OCI-LY3 (cell line): ENCODE data around the gene BHMT.

Experiments used
- H2AFZ ChIP-seq: fragments of 200-600, 300-600 bp; shearing (Covaris generic); 2 replicates; pipeline ENCODE4 v1.6.0; 2014; ENCODE audit warnings: antibody characterized with exemption, low read depth, low read length
- H3K27ac ChIP-seq: fragments of 200-600, 300-600 bp; sonication (generic); 2 replicates; pipeline ENCODE4 v1.5.1; 2014; ENCODE audit warnings: mild to moderate bottlenecking, low read length, moderate library complexity, mixed read lengths
- H3K27me3 ChIP-seq: fragments of 200-600, 300-600 bp; sonication (generic); 2 replicates; pipeline ENCODE4 v1.6.1; 2014; ENCODE audit warnings: low read depth, low read length, mixed read lengths
- H3K36me3 ChIP-seq: fragments of 200-600, 300-600 bp; sonication (generic); replicated peaks from 2 replicates; pipeline ENCODE3; 2014; ENCODE audit warnings: low read depth, low read length, mixed read lengths
- H3K4me1 ChIP-seq: fragments of 300-600, 200-600 bp; sonication (generic); 2 replicates; pipeline ENCODE4 v1.6.1; 2014; ENCODE audit warnings: low read length, mixed read lengths
- H3K4me2 ChIP-seq: fragments of 200-600, 300-600 bp; sonication (generic); 2 replicates; pipeline ENCODE4 v1.6.1; 2014; ENCODE audit warnings: low read length, mixed read lengths
- H3K4me3 ChIP-seq: fragments of 300-600, 200-600 bp; sonication (generic); 2 replicates; pipeline ENCODE4 v1.5.1; 2014; ENCODE audit warnings: antibody characterized with exemption, mild to moderate bottlenecking, low read length, moderate library complexity
- H3K79me2 ChIP-seq: fragments of 300-600, 200-600 bp; shearing (Covaris generic); 2 replicates; pipeline ENCODE4 v1.6.1; 2014; ENCODE audit warnings: mild to moderate bottlenecking, low read length, mixed read lengths
- H3K9ac ChIP-seq: fragments of 300-600, 200-600 bp; shearing (Covaris generic); 2 replicates; pipeline ENCODE4 v1.6.0; 2014; ENCODE audit warnings: mild to moderate bottlenecking, low read length, moderate library complexity
- H3K9me3 ChIP-seq: fragments of 200-600, 300-600 bp; shearing (Covaris generic); 2 replicates; pipeline ENCODE4 v1.6.1; 2014; ENCODE audit warnings: low read length, mixed read lengths; ENCODE audit not compliant: insufficient read depth
- H4K20me1 ChIP-seq: fragments of 200-600, 300-600 bp; sonication (generic); 2 replicates; pipeline ENCODE4 v1.6.1; 2016; ENCODE audit warnings: low read length, mixed read lengths; ENCODE audit not compliant: insufficient read depth
- EZH2phosphoT487 ChIP-seq: fragments of 200-600 bp; shearing (Covaris generic); IDR thresholded peaks from 2 replicates; pipeline ENCODE4 v1.6.1; 2018; ENCODE audit warnings: antibody characterized with exemption, mixed run types, low read depth
- TF ChIP-seq, protein P1 (sequence below): fragments of 200-600, 300-600 bp; sonication (generic); IDR thresholded peaks from 2 replicates; pipeline ENCODE4 v1.5.1; 2014; ENCODE audit warnings: antibody characterized with exemption, low read length, low read depth

BHMT gene

DNA sequence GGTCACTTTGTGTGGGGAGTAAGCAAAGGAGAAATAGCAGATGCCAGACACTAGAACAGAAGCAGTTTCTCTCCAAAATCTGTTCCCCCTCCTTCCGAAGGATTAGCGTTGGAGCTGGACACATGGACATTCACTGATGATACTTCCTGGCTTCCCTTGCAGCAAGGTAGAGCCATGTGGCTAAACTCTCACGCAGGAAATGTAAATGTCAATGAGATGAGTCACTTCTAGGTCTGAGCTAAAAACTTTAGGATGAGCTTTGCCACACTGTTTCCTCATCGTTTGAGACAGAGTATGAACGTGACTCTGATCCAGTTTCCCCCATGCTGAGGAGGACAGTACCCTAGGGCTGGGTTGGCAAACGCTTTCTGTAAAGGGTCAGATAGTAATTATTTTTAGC lies 37.0 kb upstream of the BHMT start:
- no peaks in the 10 kb centered on the region for H3K36me3 ChIP-seq

DNA sequence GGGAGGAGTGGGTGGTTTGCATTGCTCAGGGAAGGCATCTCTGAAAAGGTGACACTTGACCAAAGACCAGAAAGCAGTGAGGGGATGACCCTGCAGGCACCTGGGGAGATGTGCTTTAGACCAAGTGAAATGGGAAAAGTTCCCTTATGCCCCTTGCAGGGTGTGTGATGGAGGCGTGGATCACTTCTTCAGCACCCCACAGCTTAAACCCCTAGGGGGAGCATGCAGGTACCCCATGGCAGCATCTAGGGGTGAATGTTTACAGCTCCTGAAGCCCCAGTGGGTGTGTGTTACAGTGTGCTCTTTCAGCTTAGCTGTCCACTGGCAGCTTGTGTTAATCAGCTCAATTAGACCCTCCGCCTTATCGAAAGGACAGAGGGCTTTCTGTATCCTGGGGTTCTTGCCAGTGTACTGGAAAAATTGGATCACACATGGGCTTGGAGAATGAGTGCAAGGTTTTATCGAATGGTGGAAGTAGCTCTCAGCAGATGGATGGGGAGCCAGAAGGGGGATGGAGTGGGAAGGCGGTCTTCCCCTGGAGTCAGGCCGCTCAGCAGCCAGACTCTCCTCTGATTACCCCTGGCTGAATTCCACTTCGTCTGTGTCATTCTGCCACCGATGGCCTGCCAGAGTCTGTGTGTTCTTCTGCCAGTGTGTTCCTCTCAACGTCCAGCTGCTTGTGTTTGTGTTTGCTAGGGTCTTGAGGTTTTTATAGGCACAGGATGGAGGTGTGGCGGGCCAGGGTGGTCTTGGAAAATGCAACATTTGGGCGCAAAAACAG lies 35.8 kb upstream of the BHMT start:
- H3K27ac ChIP-seq: no peak overlapping the region
- H3K36me3 ChIP-seq: no peaks in the 10 kb centered on the region
- TF ChIP-seq, protein P1, sequence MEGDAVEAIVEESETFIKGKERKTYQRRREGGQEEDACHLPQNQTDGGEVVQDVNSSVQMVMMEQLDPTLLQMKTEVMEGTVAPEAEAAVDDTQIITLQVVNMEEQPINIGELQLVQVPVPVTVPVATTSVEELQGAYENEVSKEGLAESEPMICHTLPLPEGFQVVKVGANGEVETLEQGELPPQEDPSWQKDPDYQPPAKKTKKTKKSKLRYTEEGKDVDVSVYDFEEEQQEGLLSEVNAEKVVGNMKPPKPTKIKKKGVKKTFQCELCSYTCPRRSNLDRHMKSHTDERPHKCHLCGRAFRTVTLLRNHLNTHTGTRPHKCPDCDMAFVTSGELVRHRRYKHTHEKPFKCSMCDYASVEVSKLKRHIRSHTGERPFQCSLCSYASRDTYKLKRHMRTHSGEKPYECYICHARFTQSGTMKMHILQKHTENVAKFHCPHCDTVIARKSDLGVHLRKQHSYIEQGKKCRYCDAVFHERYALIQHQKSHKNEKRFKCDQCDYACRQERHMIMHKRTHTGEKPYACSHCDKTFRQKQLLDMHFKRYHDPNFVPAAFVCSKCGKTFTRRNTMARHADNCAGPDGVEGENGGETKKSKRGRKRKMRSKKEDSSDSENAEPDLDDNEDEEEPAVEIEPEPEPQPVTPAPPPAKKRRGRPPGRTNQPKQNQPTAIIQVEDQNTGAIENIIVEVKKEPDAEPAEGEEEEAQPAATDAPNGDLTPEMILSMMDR: no peak
- TF ChIP-seq EZH2phosphoT487: no peak
- no peaks in the 10 kb centered on the region for H4K20me1 ChIP-seq
- no peak overlapping the region for H2AFZ ChIP-seq
- H3K4me2 ChIP-seq: no peak overlapping the region
- H3K4me3 ChIP-seq: no peak overlapping the region
- H3K79me2 ChIP-seq: no peaks in the 10 kb centered on the region
- no peaks in the 10 kb centered on the region for H3K4me1 ChIP-seq
- no peaks in the 10 kb centered on the region for H3K27me3 ChIP-seq
- H3K9ac ChIP-seq: no peak overlapping the region
- no peaks in the 10 kb centered on the region for H3K9me3 ChIP-seq

More for the DNA sequence above, 37.0 kb upstream of the BHMT start:
- TF ChIP-seq EZH2phosphoT487: no peak
- TF ChIP-seq, protein P1: no peak
- Histone ChIP-seq H3K9me3 (no peaks in the 10 kb centered on the region), H3K27me3 (no peaks in the 10 kb centered on the region), H3K4me3 (no peak overlapping the region), H3K4me1 (no peaks in the 10 kb centered on the region), H3K9ac (no peak overlapping the region), H4K20me1 (no peaks in the 10 kb centered on the region), H3K27ac (no peak overlapping the region), H2AFZ (no peak overlapping the region), H3K79me2 (no peaks in the 10 kb centered on the region), H3K4me2 (no peak overlapping the region)

DNA sequence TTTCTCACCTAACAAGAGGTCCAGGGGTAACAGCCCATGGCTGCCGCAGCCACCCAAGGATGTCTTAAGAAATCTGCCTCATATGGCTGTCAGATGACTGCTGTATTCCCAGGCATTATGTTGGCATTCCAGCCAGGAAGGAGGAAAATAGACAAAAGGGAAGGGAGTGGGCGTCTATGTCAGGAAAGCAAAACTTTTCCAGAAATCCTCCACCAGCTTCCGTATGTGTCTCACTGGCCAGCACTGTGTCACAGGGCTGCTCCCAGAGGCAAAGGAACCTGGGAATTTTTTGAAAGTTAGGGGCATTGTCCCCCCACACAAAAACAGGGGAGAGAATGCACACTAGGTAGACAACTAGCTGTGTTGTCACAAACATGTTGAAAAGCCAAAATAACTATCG lies 34.8 kb upstream of the BHMT start:
- no peak overlapping the region for H3K4me3 ChIP-seq
- H3K4me2 ChIP-seq: no peak overlapping the region
- H3K27me3 ChIP-seq: no peaks in the 10 kb centered on the region
- no peak overlapping the region for H3K27ac ChIP-seq
- H4K20me1 ChIP-seq: no peaks in the 10 kb centered on the region
- H3K36me3 ChIP-seq: no peaks in the 10 kb centered on the region
- H3K9ac ChIP-seq: no peak overlapping the region
- H2AFZ ChIP-seq: no peak overlapping the region
- H3K79me2 ChIP-seq: no peaks in the 10 kb centered on the region
- H3K9me3 ChIP-seq: no peaks in the 10 kb centered on the region
- TF ChIP-seq, protein P1: no peak
- no peak for TF ChIP-seq EZH2phosphoT487
- H3K4me1 ChIP-seq: no peaks in the 10 kb centered on the region

DNA sequence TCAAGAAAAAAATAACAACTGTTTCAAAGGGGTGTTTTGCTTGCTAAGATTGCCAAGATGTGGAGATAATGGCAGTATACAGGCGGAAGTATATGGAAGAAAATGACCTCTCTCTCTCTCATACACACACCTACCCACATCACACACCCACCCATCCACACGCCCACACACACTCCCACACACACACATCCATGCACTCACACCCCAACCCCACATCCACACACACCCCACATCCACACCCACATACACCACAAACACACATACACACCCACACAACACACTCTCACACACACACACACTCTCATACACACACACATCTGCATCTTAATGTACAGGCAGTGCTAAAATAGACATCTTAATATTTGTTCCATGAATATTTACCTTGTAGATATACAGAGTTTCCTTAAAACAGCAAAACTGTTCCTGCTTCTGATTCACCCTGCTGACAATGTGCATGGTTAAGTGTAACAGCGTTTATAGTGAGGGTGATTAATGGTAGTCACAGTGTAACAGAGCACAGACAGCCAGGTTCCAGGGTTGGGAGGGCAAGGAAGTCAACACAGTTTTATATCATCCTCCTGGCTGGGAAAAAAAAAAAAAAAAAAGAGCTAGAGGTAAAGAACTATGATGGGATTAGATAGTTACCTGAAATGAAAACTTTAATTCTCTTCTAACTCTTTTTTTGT lies 33.8 kb upstream of the BHMT start:
- H2AFZ ChIP-seq: no peak overlapping the region
- H3K9me3 ChIP-seq: no peaks in the 10 kb centered on the region
- H3K27ac ChIP-seq: no peak overlapping the region
- H3K9ac ChIP-seq: no peak overlapping the region
- no peak for TF ChIP-seq EZH2phosphoT487
- TF ChIP-seq, protein P1: no peak
- no peak overlapping the region for H3K4me2 ChIP-seq
- H4K20me1 ChIP-seq: no peaks in the 10 kb centered on the region
- no peaks in the 10 kb centered on the region for H3K27me3 ChIP-seq
- H3K4me1 ChIP-seq: no peaks in the 10 kb centered on the region
- no peak overlapping the region for H3K4me3 ChIP-seq
- no peaks in the 10 kb centered on the region for H3K36me3 ChIP-seq
- H3K79me2 ChIP-seq: no peaks in the 10 kb centered on the region
